ENCODE data around the gene BTBD18.

DNA sequence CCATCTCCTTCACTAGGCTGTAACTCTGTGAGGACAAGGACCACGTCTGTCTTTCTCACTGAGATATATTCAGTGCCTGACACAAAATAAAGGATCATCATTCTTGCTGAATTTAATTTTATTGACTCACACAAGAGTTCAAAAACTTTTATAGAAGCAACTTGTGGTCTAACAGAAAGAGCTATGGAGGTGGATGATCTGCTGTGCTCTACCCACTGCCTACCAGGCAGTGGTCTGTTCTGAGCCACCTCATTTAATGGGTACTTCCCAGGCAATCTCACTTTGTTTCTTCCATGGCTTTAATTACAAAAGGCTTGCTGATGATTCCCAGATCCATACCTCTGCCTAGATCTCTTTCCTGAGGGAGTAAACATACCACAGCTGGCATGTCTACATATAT, 4.7 kb downstream of the BTBD18 start:
- TF ChIP-seq, protein P1, sequence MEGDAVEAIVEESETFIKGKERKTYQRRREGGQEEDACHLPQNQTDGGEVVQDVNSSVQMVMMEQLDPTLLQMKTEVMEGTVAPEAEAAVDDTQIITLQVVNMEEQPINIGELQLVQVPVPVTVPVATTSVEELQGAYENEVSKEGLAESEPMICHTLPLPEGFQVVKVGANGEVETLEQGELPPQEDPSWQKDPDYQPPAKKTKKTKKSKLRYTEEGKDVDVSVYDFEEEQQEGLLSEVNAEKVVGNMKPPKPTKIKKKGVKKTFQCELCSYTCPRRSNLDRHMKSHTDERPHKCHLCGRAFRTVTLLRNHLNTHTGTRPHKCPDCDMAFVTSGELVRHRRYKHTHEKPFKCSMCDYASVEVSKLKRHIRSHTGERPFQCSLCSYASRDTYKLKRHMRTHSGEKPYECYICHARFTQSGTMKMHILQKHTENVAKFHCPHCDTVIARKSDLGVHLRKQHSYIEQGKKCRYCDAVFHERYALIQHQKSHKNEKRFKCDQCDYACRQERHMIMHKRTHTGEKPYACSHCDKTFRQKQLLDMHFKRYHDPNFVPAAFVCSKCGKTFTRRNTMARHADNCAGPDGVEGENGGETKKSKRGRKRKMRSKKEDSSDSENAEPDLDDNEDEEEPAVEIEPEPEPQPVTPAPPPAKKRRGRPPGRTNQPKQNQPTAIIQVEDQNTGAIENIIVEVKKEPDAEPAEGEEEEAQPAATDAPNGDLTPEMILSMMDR (IDR thresholded peaks at IDR 0.05; ENCODE audit: insufficient read depth, low read length, poor library complexity, severe bottlenecking), result no peak
- no peak for TF ChIP-seq EZH2phosphoT487 (conservative IDR thresholded peaks at IDR 0.05; ENCODE audit: low read length)

Data from SU-DHL-6 (cell line).